Measurements from ENCODE around the gene RASGRF1. TPM values are rescaled to one million over a fixed set of nuclear protein-coding genes. Genes with fewer than 3 reads are reported as not detected.

The RASGRF1 gene
- total and polyA plus RNA-seq, 2 experiments from 2014 or later: 0.05 to 0.24 TPM

DNA sequence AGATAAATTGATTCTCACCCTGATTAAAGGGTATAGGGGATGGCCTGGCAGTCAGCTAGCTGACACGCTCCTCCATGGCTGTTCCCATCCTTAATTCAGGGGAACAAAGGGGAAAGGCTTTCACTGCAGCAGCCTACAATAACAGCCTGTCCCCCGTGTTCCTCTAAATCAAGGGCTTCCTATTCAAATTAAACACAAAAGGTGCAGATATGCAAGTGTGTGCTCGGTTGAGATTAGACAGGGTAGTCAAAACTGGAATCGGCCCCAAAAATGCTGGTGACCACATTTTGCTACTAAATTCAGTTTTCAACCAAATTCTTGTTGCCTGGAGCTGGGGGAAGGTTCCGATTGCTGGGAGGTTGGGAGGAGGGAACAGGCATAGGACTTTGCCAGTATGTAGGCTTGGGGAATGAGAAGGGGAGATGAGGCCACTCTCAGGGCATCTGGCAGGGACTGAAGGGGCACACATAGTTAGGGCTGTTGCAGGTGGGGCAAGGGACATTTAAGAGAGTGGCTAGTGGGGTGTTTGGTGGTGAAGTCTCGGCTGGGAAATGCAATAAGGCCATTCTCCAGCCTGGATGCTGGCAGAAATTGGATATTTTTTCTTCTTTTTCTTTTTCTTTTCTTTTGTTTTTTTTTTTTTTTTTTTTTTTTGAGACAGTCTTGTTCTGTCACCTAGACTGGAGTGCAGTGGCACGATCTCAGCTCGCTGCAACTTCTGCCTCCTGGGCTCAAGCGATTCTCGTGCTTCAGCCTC lies 112.8 kb downstream of the RASGRF1 start:
- no peaks in the 10 kb centered on the region for H3K79me2 ChIP-seq (replicated peaks; ENCODE audit: insufficient read depth)

DNA sequence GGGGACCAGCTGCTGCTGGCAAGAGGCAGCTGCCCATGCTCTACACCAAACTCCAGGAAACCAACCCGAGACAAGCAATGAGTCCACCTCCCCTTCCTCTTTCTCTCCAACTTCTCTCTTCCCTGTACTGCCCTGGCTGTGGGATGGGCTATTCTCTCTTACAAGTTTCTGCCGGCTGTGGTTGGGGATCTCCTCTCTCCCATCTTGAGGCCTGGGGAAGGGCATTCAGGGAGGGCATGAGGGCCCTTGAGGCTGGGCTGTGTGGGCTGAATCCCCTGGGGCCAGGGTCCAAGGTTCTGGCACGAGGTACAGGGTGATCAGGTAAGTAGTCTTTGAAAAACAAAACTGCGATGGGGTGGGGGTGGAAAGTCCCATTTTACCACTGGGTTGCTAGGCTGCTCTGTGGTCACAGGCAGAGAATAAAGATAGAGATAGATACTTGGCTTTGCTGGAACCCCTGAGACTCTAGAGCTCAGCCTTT lies 113.4 kb downstream of the RASGRF1 start:
- H3K27ac Mint-ChIP-seq: no peak overlapping the region

More for the DNA sequence above, 112.8 kb downstream of the RASGRF1 start:
- Histone ChIP-seq H3K4me2 (no peak overlapping the region), H3K9me2 (ENCODE audit: insufficient read depth) (no peaks in the 10 kb centered on the region), H3F3A (replicated peaks; ENCODE audit: low read depth) (no peaks in the 10 kb centered on the region), H3K4me3 (no peak overlapping the region), H3K4me1 (ENCODE audit: insufficient read depth) (no peaks in the 10 kb centered on the region), H3K27me3 (ENCODE audit: insufficient read depth) (0 out of 2 replicates have a peak, but pooled peaks cover 5% of the 10 kb centered on the region), H3K27ac (ENCODE audit: low read depth) (no peak overlapping the region), H2AFZ (0 out of 2 replicates have a peak overlapping the region, but pooled peaks have one; percentile 76), H4K20me1 (replicated peaks; ENCODE audit: insufficient read depth) (no peaks in the 10 kb centered on the region), H3K36me3 (ENCODE audit: insufficient read depth) (no peaks in the 10 kb centered on the region)
- H3K4me1 Mint-ChIP-seq: peaks cover 14% of the 10 kb centered on the region
- H3K4me3 Mint-ChIP-seq: no peak overlapping the region
- ATAC-seq: no peak
- H3K27me3 Mint-ChIP-seq (ENCODE audit: insufficient read depth, low read depth, poor library complexity): peaks cover 11% of the 10 kb centered on the region
- no peak for TF ChIP-seq ZNF331 (CRISPR knock-in tag; IDR thresholded peaks at IDR 0.05; ENCODE audit: low read depth)
- H3K27ac Mint-ChIP-seq: no peak overlapping the region
- no peaks in the 10 kb centered on the region for H3K36me3 Mint-ChIP-seq (ENCODE audit: low read depth)
- H3K9me3 Mint-ChIP-seq: no peaks in the 10 kb centered on the region
- DNase-seq (ENCODE audit: low spot score): no peak

DNA sequence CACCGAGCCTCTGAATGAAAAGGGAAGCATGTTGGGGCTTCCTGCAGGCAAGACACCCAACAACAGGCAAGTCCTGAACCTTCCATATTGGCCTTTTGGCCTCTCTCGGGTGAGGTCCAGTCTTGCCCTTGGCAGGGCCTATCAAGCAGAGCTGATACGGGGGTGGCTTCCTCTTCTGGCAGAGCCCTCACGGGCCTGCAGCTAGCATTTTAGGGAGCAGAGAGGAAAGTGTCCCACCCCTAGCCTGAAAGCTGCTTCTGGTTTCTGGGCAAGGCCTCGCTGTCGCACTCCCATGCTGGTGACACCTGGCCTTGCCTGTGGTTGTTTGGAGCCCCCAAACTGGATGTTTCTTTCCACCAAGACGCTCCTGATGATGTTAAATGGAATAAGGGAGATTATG lies 113.9 kb downstream of the RASGRF1 start:
- no peak overlapping the region for H3K4me3 ChIP-seq
- TF ChIP-seq ZNF331 (CRISPR knock-in tag; IDR thresholded peaks at IDR 0.05; ENCODE audit: low read depth) (no peak), NANOG (IDR thresholded peaks at IDR 0.05; ENCODE audit: borderline replicate concordance) (no peak), CREB1 (CRISPR knock-in tag; IDR thresholded peaks at IDR 0.05; ENCODE audit: low read depth) (no peak)

More for the DNA sequence above, 113.4 kb downstream of the RASGRF1 start:
- H3K27me3 ChIP-seq (ENCODE audit: insufficient read depth): 0 out of 2 replicates have a peak, but pooled peaks cover 5% of the 10 kb centered on the region
- Mint-ChIP-seq H3K9me3 (no peaks in the 10 kb centered on the region), H3K36me3 (ENCODE audit: low read depth) (no peaks in the 10 kb centered on the region), H3K4me1 (peaks cover 17% of the 10 kb centered on the region), H3K27me3 (ENCODE audit: insufficient read depth, low read depth, poor library complexity) (peaks cover 11% of the 10 kb centered on the region), H3K4me3 (no peak overlapping the region)
- DNase-seq (ENCODE audit: low spot score) (no peak), ATAC-seq (no peak)
- no peaks in the 10 kb centered on the region for H3K4me1 ChIP-seq (ENCODE audit: insufficient read depth)
- no peak overlapping the region for H3K4me3 ChIP-seq
- no peaks in the 10 kb centered on the region for H3F3A ChIP-seq (replicated peaks; ENCODE audit: low read depth)
- 0 out of 2 replicates have a peak overlapping the region, but pooled peaks have one; percentile 76 for H2AFZ ChIP-seq
- no peak overlapping the region for H3K4me2 ChIP-seq
- no peaks in the 10 kb centered on the region for H4K20me1 ChIP-seq (replicated peaks; ENCODE audit: insufficient read depth)
- no peaks in the 10 kb centered on the region for H3K79me2 ChIP-seq (replicated peaks; ENCODE audit: insufficient read depth)
- TF ChIP-seq ZNF331 (CRISPR knock-in tag; IDR thresholded peaks at IDR 0.05; ENCODE audit: low read depth) (no peak), CREB1 (CRISPR knock-in tag; IDR thresholded peaks at IDR 0.05; ENCODE audit: low read depth) (no peak), ZNF114 (CRISPR knock-in tag; IDR thresholded peaks at IDR 0.05) (no peak)
- TF ChIP-seq, protein P1, sequence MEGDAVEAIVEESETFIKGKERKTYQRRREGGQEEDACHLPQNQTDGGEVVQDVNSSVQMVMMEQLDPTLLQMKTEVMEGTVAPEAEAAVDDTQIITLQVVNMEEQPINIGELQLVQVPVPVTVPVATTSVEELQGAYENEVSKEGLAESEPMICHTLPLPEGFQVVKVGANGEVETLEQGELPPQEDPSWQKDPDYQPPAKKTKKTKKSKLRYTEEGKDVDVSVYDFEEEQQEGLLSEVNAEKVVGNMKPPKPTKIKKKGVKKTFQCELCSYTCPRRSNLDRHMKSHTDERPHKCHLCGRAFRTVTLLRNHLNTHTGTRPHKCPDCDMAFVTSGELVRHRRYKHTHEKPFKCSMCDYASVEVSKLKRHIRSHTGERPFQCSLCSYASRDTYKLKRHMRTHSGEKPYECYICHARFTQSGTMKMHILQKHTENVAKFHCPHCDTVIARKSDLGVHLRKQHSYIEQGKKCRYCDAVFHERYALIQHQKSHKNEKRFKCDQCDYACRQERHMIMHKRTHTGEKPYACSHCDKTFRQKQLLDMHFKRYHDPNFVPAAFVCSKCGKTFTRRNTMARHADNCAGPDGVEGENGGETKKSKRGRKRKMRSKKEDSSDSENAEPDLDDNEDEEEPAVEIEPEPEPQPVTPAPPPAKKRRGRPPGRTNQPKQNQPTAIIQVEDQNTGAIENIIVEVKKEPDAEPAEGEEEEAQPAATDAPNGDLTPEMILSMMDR (conservative IDR thresholded peaks at IDR 0.05; ENCODE audit: low read depth in 2 of 2): no peak
- no peaks in the 10 kb centered on the region for H3K9me2 ChIP-seq (ENCODE audit: insufficient read depth)
- no peak overlapping the region for H3K27ac ChIP-seq (ENCODE audit: low read depth)
- H3K36me3 ChIP-seq (ENCODE audit: insufficient read depth): no peaks in the 10 kb centered on the region

More for the DNA sequence above, 113.9 kb downstream of the RASGRF1 start:
- H3K9me2 ChIP-seq (ENCODE audit: insufficient read depth): no peaks in the 10 kb centered on the region
- H3K36me3 ChIP-seq (ENCODE audit: insufficient read depth): no peaks in the 10 kb centered on the region
- H3K4me2 ChIP-seq: no peak overlapping the region
- no peak overlapping the region for H3K4me3 Mint-ChIP-seq
- no peaks in the 10 kb centered on the region for H3K36me3 Mint-ChIP-seq (ENCODE audit: low read depth)
- no peaks in the 10 kb centered on the region for H3F3A ChIP-seq (replicated peaks; ENCODE audit: low read depth)
- 0 out of 2 replicates have a peak, but pooled peaks cover 5% of the 10 kb centered on the region for H3K27me3 ChIP-seq (ENCODE audit: insufficient read depth)
- H3K4me1 ChIP-seq (ENCODE audit: insufficient read depth): no peaks in the 10 kb centered on the region
- no peaks in the 10 kb centered on the region for H3K79me2 ChIP-seq (replicated peaks; ENCODE audit: insufficient read depth)
- no peak overlapping the region for H3K27ac Mint-ChIP-seq
- no peak overlapping the region for H3K27ac ChIP-seq (ENCODE audit: low read depth)
- DNase-seq (ENCODE audit: low spot score) (no peak), ATAC-seq (no peak)
- peaks cover 11% of the 10 kb centered on the region for H3K27me3 Mint-ChIP-seq (ENCODE audit: insufficient read depth, low read depth, poor library complexity)
- H3K4me1 Mint-ChIP-seq: peaks cover 18% of the 10 kb centered on the region
- H3K9me3 Mint-ChIP-seq: no peaks in the 10 kb centered on the region
- H2AFZ ChIP-seq: no peak overlapping the region
- H4K20me1 ChIP-seq (replicated peaks; ENCODE audit: insufficient read depth): no peaks in the 10 kb centered on the region

Measured in GM23338 (cell line).